Measurements from ENCODE around the gene ANKRD62. TPM values are rescaled to one million over a fixed set of nuclear protein-coding genes. Genes with fewer than 3 reads are reported as not detected.
"Not testable (repeated sequence)": the region's sequence is repeated elsewhere in the genome, so short reads cannot be mapped to it uniquely, and the experiment has no call there.

The ANKRD62 gene
- total RNA-seq, 1 experiment from 2014 or later, result not detected

DNA sequence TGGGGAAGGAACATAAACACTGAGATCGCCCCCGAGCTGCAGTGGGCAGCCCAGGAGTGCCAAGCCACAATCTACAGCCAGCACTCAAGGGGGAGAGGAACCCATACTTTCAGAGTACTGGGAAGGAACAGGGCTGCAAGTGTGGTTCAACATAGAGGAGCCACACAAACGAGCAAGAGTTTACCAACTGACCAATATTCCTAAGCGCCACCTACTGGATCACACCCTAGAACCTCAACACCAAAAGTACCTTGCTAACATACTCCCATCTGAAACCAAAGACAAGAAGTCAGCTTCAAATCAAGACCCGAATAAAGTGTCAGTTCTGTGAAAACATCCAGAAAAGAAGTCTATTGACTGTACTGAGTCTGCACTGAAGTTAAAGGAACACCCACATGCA, 55.8 kb downstream of the ANKRD62 start:
- H3K27ac ChIP-seq; H3K4me1 ChIP-seq (replicated peaks); H3K4me3 ChIP-seq; H3K9me3 ChIP-seq (replicated peaks); DNase-seq (ENCODE audit: low read depth in 1 of 2, low spot score in 2 of 2); H3K36me3 ChIP-seq: not testable (repeated sequence)
- peaks cover 12% of the 10 kb centered on the region for H3K27me3 ChIP-seq (replicated peaks)

DNA sequence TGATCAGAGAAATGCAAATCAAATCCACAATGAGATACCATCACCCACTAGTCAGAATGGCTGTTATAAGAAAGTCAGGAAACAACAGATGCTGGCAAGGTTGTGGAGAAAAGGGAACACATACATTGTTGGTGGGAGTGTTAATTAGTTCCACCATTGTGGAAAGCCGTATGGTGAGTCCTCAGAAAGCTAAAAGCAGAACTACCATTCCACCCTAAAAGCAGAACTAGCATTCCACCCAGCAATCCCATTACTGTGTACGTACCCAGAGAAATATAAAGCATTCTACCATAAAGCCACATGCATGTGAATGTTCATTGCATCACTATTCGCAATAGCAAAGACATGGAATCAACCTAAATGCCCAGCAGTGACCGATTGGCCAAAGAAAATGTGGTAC, 60.7 kb downstream of the ANKRD62 start:
- no peak overlapping the region for H3K4me3 ChIP-seq
- no peak for DNase-seq (ENCODE audit: low read depth in 1 of 2, low spot score in 2 of 2)
- no peaks in the 10 kb centered on the region for H3K4me1 ChIP-seq (replicated peaks)
- no peaks in the 10 kb centered on the region for H3K36me3 ChIP-seq
- H3K9me3 ChIP-seq (replicated peaks), result no peaks in the 10 kb centered on the region
- no peak overlapping the region for H3K27ac ChIP-seq
- peaks cover 16% of the 10 kb centered on the region for H3K27me3 ChIP-seq (replicated peaks)

DNA sequence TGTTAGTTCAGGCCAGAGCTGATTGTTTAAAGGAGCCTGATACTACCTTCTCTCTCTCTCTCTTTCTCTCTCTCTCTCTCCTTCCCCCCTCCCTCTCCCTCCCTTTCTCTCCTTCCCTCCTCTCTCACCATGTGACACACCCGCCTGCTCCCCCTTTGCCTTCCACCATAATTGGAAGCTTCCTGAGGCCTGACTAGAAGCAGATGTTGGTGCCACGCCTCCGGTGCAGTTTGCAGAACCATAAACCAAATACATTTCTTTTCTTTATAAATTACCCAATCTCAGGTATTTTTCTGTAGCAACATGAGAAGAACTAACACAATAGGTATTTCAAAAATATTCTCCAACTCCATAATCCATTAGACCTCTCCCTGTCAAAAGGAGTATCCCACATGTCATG, 62.4 kb downstream of the ANKRD62 start:
- Histone ChIP-seq H3K9me3 (replicated peaks) (no peaks in the 10 kb centered on the region), H3K36me3 (no peaks in the 10 kb centered on the region)
- no peak for DNase-seq (ENCODE audit: low read depth in 1 of 2, low spot score in 2 of 2)

DNA sequence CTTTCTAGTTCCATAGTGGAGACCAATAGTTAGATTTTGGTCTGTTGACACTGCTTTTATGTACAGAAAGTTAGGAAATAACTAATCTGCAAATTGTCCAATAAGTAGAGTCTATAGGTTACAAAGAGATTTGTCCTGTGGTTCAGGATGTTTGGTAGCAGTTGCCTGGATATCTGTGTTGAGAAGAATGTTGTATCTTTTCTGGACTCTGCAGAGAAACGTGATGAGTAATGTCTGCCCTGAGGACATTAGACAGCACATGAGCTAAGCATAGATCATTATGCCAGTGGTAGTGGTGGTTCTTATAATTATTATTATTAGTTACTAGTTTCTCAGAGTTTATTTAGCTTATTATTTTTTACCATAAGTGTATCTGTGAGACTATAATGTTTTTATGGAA, 65.8 kb downstream of the ANKRD62 start:
- Histone ChIP-seq H3K27me3 (replicated peaks) (peaks cover 4% of the 10 kb centered on the region; the same call in 1 of the 2 replicates), H3K9me3 (replicated peaks) (no peaks in the 10 kb centered on the region), H3K27ac (no peak overlapping the region), H3K36me3 (no peaks in the 10 kb centered on the region), H3K4me3 (no peak overlapping the region), H3K4me1 (replicated peaks) (no peaks in the 10 kb centered on the region)
- DNase-seq (ENCODE audit: low read depth in 1 of 2, low spot score in 2 of 2), result no peak

More for the DNA sequence above, 62.4 kb downstream of the ANKRD62 start:
- Histone ChIP-seq H3K27me3 (replicated peaks) (peaks cover 16% of the 10 kb centered on the region), H3K27ac (no peak overlapping the region), H3K4me3 (no peak overlapping the region), H3K4me1 (replicated peaks) (no peaks in the 10 kb centered on the region)

DNA sequence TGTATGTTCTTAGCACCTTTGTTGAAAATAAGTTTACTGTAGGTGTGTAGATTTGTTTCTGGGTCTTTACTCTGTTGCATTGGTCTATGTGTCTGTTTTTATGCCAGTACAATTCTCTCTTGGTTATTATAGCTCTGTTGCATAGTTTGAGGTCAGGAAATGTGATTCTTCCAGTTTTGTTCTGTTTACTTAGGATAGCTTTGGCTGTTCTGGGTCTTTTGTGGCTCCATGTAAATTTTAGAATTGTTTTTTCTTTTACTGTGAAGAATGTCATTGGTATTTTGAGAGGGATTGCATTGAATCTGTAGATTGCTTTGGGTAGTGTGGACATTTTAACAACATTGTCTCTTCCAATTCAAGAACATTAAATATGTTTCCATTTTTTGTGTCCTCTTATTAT, 69.1 kb downstream of the ANKRD62 start:
- H3K27me3 ChIP-seq (replicated peaks), result peaks cover 4% of the 10 kb centered on the region; the same call in 1 of the 2 replicates
- H3K4me3 ChIP-seq, result no peak overlapping the region
- no peaks in the 10 kb centered on the region for H3K36me3 ChIP-seq
- H3K27ac ChIP-seq, result no peak overlapping the region
- H3K9me3 ChIP-seq (replicated peaks), result no peaks in the 10 kb centered on the region
- no peaks in the 10 kb centered on the region for H3K4me1 ChIP-seq (replicated peaks)
- no peak for DNase-seq (ENCODE audit: low read depth in 1 of 2, low spot score in 2 of 2)

DNA sequence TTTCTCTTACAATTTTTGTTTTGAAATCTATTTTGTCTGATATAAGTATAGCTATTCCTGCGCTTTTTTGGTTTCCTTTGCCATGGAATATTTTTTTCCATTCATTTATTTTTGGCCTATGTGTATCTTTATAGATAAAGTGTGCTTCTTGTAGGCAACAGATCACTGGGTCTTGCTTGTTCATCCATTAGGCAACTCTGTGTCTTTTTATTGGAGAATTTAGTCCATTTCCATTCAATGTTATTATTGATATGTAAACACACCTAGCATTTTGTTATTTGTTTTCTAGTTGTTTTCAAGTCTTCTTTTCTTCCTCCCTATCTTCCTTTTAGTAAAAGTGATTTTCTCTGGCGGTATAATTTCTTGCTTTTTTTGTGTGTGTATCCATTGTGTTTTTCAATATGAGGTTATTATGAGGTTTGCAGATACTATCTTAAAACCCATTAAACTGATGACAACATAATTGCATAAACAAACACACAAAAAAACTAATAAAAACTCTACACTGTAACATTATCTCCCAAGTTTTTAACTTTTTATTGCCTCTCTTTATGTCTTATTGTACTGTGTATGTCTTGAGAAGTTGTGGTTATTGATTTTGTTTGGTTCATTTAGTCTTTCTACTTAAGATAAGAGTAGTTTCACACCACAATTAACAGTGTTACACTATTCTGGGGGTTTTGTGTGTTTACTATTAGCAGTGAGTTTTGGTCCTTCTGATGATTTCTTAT, 71.6 kb downstream of the ANKRD62 start:
- Histone ChIP-seq H3K36me3 (no peaks in the 10 kb centered on the region), H3K4me1 (replicated peaks) (no peaks in the 10 kb centered on the region), H3K9me3 (replicated peaks) (no peaks in the 10 kb centered on the region), H3K27me3 (replicated peaks) (no peaks in the 10 kb centered on the region; the same call in 1 of the 2 replicates), H3K27ac (no peak overlapping the region), H3K4me3 (no peak overlapping the region)
- no peak for DNase-seq (ENCODE audit: low read depth in 1 of 2, low spot score in 2 of 2)

Other genes starting within 250 kb of the ANKRD62 start
- 27.2 and 32.9 TPM in 2 replicates for gene CHMP1B, start 242.4 kb upstream of the ANKRD62 start, total RNA-seq (2014; rRNA removed; shearing (Covaris generic))
- gene MPPE1, start 185.5 kb upstream of the ANKRD62 start, total RNA-seq (2014; rRNA removed; shearing (Covaris generic)), result 30.5 and 36.4 TPM in 2 replicates
- 10.6 and 13.3 TPM in 2 replicates for gene IMPA2, start 112.3 kb upstream of the ANKRD62 start, total RNA-seq (2014; rRNA removed; shearing (Covaris generic))
- gene CIDEA, start 160.5 kb downstream of the ANKRD62 start, total RNA-seq (2014; rRNA removed; shearing (Covaris generic)), result not detected in 2 replicates
- gene TUBB6, start 214.4 kb downstream of the ANKRD62 start, total RNA-seq (2014; rRNA removed; shearing (Covaris generic)), result 501 and 738 TPM in 2 replicates